DMS53 (cell line): Measurements from ENCODE around the gene RNASE2.
"Not testable (repeated sequence)": the region's sequence is repeated elsewhere in the genome, so short reads cannot be mapped to it uniquely, and the experiment has no call there.

Experiments
- DNase-seq: peaks from one replicate; lab custom pipeline; 2025; lab: John Stamatoyannopoulos, UW

RNASE2 gene

GRCh38 chr14:20954736-20955537, at the start of gene RNASE2:
Gene RNASE2, plus strand, starts transcription at chr14:20955487. Its CDS starts 285 bp downstream, at chr14:20955772.
- DNase-seq, result not testable (repeated sequence)

GRCh38 chr14:20905676-20906075, 49.6 kb upstream of the RNASE2 start:
- no peak for DNase-seq

GRCh38 chr14:20907214-20907613, 48.1 kb upstream of the RNASE2 start:
- DNase-seq, result no peak

- not testable (repeated sequence) for DNase-seq
Measured at GRCh38 chr14:20910822-20911221, 44.5 kb upstream of the RNASE2 start.

GRCh38 chr14:20919038-20919756, 36.1 kb upstream of the RNASE2 start:
- not testable (repeated sequence) for DNase-seq

- DNase-seq, result not testable (repeated sequence)
Measured at GRCh38 chr14:20923766-20924297, 31.5 kb upstream of the RNASE2 start.

GRCh38 chr14:20934148-20934762, 21.0 kb upstream of the RNASE2 start:
- DNase-seq, result no peak

GRCh38 chr14:20935303-20935984, 19.8 kb upstream of the RNASE2 start:
- no peak for DNase-seq

GRCh38 chr14:20945146-20945545, 10.1 kb upstream of the RNASE2 start:
- DNase-seq, result not testable (repeated sequence)

- not testable (repeated sequence) for DNase-seq
Measured at GRCh38 chr14:20946707-20947106, 8.6 kb upstream of the RNASE2 start.

GRCh38 chr14:20955538-20955873, 219 bp downstream of the RNASE2 start:
- DNase-seq, result not testable (repeated sequence)

GRCh38 chr14:20956376-20956976, 1.2 kb downstream of the RNASE2 start:
- DNase-seq, result no peak

GRCh38 chr14:20958946-20959345, 3.7 kb downstream of the RNASE2 start:
- not testable (repeated sequence) for DNase-seq

GRCh38 chr14:20969336-20969735, 14.0 kb downstream of the RNASE2 start:
- no peak for DNase-seq

- no peak for DNase-seq
Measured at GRCh38 chr14:20970647-20970982, 15.3 kb downstream of the RNASE2 start.

GRCh38 chr14:20970983-20971704, 15.9 kb downstream of the RNASE2 start:
- peak; percentile 69 for DNase-seq

GRCh38 chr14:20971705-20972021, 16.4 kb downstream of the RNASE2 start:
- DNase-seq, result no peak

- DNase-seq, result no peak
Measured at GRCh38 chr14:20973501-20973900, 18.2 kb downstream of the RNASE2 start.

GRCh38 chr14:20976291-20976690, 21.0 kb downstream of the RNASE2 start:
- DNase-seq, result no peak

- no peak for DNase-seq
Measured at GRCh38 chr14:20978687-20979086, 23.4 kb downstream of the RNASE2 start.

GRCh38 chr14:20980906-20981305, 25.6 kb downstream of the RNASE2 start:
- no peak for DNase-seq
